ENCODE measurements around the gene FBXL5. TPM values are rescaled to one million over a fixed set of nuclear protein-coding genes. Genes with fewer than 3 reads are reported as not detected.

The FBXL5 gene
- total RNA-seq, 1 experiment from 2014 or later = 69.6 TPM

DNA sequence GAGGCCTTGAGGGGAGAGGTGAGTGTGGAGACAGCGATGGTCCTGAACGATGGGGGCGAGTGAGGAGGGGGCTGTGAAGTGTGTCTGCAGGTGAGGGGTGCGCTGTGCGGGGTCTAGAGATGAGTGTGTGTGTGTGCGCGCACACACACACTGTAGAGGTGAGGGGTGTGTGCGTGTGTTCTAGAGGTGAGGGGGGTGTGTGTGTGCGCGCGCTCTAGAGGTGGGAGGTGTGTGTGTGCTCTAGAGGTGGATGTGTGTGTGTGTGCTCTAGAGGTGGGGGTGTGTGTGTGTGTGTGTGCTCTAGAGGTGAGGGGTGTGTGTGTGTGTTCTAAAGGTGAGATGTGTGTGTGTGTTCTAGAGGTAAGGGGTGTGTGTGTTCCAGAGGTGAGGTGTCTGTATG lies 48.3 kb upstream of the FBXL5 start:
- DNase-seq (ENCODE audit: low spot score) (no peak), ATAC-seq (no peak)
- H3K36me3 Mint-ChIP-seq = peaks cover 8% of the 10 kb centered on the region
- peak overlapping the region; percentile 63 for H3K4me3 Mint-ChIP-seq
- TF ChIP-seq TEAD1 (CRISPR knock-in tag; IDR thresholded peaks at IDR 0.05) (no peak), SOX15 (CRISPR knock-in tag; IDR thresholded peaks at IDR 0.05) (no peak), NFE2L1 (CRISPR knock-in tag; IDR thresholded peaks at IDR 0.05) (no peak), SMAD4 (CRISPR knock-in tag; IDR thresholded peaks at IDR 0.05) (no peak), ZNF317 (CRISPR knock-in tag; IDR thresholded peaks at IDR 0.05; ENCODE audit: borderline replicate concordance, low read depth) (no peak), ZNF263 (CRISPR knock-in tag; IDR thresholded peaks at IDR 0.05; ENCODE audit: low read depth) (no peak), ZNF232 (CRISPR knock-in tag; IDR thresholded peaks at IDR 0.05) (no peak), NFATC4 (CRISPR knock-in tag; IDR thresholded peaks at IDR 0.05) (no peak), ZNF138 (CRISPR knock-in tag; conservative IDR thresholded peaks at IDR 0.05) (no peak), ELF4 (CRISPR knock-in tag; IDR thresholded peaks at IDR 0.05; ENCODE audit: low read depth) (no peak), TEAD4 (CRISPR knock-in tag; IDR thresholded peaks at IDR 0.05) (no peak), KAT7 (CRISPR knock-in tag; IDR thresholded peaks at IDR 0.05; ENCODE audit: borderline replicate concordance) (no peak), ATF1 (CRISPR knock-in tag; IDR thresholded peaks at IDR 0.05) (no peak), ZNF396 (CRISPR knock-in tag; IDR thresholded peaks at IDR 0.05; ENCODE audit: borderline replicate concordance) (no peak)
- TF ChIP-seq, protein P1, sequence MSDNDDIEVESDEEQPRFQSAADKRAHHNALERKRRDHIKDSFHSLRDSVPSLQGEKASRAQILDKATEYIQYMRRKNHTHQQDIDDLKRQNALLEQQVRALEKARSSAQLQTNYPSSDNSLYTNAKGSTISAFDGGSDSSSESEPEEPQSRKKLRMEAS (CRISPR knock-in tag; IDR thresholded peaks at IDR 0.05) = no peak
- TF ChIP-seq, protein P2, sequence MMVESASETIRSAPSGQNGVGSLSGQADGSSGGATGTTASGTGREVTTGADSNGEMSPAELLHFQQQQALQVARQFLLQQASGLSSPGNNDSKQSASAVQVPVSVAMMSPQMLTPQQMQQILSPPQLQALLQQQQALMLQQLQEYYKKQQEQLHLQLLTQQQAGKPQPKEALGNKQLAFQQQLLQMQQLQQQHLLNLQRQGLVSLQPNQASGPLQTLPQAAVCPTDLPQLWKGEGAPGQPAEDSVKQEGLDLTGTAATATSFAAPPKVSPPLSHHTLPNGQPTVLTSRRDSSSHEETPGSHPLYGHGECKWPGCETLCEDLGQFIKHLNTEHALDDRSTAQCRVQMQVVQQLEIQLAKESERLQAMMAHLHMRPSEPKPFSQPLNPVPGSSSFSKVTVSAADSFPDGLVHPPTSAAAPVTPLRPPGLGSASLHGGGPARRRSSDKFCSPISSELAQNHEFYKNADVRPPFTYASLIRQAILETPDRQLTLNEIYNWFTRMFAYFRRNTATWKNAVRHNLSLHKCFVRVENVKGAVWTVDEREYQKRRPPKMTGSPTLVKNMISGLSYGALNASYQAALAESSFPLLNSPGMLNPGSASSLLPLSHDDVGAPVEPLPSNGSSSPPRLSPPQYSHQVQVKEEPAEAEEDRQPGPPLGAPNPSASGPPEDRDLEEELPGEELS (CRISPR knock-in tag; IDR thresholded peaks at IDR 0.05) = no peak
- TF ChIP-seq, protein P3, sequence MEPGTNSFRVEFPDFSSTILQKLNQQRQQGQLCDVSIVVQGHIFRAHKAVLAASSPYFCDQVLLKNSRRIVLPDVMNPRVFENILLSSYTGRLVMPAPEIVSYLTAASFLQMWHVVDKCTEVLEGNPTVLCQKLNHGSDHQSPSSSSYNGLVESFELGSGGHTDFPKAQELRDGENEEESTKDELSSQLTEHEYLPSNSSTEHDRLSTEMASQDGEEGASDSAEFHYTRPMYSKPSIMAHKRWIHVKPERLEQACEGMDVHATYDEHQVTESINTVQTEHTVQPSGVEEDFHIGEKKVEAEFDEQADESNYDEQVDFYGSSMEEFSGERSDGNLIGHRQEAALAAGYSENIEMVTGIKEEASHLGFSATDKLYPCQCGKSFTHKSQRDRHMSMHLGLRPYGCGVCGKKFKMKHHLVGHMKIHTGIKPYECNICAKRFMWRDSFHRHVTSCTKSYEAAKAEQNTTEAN (CRISPR knock-in tag; IDR thresholded peaks at IDR 0.05) = no peak
- TF ChIP-seq, protein P4, sequence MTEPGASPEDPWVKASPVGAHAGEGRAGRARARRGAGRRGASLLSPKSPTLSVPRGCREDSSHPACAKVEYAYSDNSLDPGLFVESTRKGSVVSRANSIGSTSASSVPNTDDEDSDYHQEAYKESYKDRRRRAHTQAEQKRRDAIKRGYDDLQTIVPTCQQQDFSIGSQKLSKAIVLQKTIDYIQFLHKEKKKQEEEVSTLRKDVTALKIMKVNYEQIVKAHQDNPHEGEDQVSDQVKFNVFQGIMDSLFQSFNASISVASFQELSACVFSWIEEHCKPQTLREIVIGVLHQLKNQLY (CRISPR knock-in tag; IDR thresholded peaks at IDR 0.05) = no peak
- TF ChIP-seq, protein P5, sequence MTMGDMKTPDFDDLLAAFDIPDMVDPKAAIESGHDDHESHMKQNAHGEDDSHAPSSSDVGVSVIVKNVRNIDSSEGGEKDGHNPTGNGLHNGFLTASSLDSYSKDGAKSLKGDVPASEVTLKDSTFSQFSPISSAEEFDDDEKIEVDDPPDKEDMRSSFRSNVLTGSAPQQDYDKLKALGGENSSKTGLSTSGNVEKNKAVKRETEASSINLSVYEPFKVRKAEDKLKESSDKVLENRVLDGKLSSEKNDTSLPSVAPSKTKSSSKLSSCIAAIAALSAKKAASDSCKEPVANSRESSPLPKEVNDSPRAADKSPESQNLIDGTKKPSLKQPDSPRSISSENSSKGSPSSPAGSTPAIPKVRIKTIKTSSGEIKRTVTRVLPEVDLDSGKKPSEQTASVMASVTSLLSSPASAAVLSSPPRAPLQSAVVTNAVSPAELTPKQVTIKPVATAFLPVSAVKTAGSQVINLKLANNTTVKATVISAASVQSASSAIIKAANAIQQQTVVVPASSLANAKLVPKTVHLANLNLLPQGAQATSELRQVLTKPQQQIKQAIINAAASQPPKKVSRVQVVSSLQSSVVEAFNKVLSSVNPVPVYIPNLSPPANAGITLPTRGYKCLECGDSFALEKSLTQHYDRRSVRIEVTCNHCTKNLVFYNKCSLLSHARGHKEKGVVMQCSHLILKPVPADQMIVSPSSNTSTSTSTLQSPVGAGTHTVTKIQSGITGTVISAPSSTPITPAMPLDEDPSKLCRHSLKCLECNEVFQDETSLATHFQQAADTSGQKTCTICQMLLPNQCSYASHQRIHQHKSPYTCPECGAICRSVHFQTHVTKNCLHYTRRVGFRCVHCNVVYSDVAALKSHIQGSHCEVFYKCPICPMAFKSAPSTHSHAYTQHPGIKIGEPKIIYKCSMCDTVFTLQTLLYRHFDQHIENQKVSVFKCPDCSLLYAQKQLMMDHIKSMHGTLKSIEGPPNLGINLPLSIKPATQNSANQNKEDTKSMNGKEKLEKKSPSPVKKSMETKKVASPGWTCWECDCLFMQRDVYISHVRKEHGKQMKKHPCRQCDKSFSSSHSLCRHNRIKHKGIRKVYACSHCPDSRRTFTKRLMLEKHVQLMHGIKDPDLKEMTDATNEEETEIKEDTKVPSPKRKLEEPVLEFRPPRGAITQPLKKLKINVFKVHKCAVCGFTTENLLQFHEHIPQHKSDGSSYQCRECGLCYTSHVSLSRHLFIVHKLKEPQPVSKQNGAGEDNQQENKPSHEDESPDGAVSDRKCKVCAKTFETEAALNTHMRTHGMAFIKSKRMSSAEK (CRISPR knock-in tag; IDR thresholded peaks at IDR 0.05; ENCODE audit: borderline replicate concordance) = no peak
- TF ChIP-seq, protein P6, sequence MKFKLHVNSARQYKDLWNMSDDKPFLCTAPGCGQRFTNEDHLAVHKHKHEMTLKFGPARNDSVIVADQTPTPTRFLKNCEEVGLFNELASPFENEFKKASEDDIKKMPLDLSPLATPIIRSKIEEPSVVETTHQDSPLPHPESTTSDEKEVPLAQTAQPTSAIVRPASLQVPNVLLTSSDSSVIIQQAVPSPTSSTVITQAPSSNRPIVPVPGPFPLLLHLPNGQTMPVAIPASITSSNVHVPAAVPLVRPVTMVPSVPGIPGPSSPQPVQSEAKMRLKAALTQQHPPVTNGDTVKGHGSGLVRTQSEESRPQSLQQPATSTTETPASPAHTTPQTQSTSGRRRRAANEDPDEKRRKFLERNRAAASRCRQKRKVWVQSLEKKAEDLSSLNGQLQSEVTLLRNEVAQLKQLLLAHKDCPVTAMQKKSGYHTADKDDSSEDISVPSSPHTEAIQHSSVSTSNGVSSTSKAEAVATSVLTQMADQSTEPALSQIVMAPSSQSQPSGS (CRISPR knock-in tag; IDR thresholded peaks at IDR 0.05; ENCODE audit: borderline replicate concordance, low read depth) = no peak
- no peak overlapping the region for H3K27ac Mint-ChIP-seq
- H3K9me3 Mint-ChIP-seq = peaks cover 14% of the 10 kb centered on the region
- H3K27me3 Mint-ChIP-seq (ENCODE audit: low read depth) = peaks cover 25% of the 10 kb centered on the region
- H3K4me1 Mint-ChIP-seq = peaks cover 33% of the 10 kb centered on the region
- ChIA-PET CTCF (no interaction called here), POLR2A (no interaction called here)
